Lower leg skin (tissue), 3 donors: Measurements from ENCODE around the gene ZFYVE28.

Experiments used
- POLR2A ChIP-seq, 2 donors: fragments of 450-650 bp; IDR thresholded peaks; one replicate each; pipeline ENCODE4 v1.6.1; 2016 to 2017; ENCODE audit warnings: antibody characterized with exemption in 2 of 2, mild to moderate bottlenecking in 1 of 2, moderate library complexity in 1 of 2
- TF ChIP-seq, protein P1 (sequence below), 3 donors: fragments of 450-650 bp; IDR thresholded peaks; one replicate each; pipeline ENCODE4 v1.5.1; 2016; ENCODE audit warnings: antibody characterized with exemption in 3 of 3, mild to moderate bottlenecking in 3 of 3, moderate library complexity in 2 of 3

- no peak for TF ChIP-seq POLR2A (IDR thresholded peaks at IDR 0.05)
- TF ChIP-seq, protein P1, sequence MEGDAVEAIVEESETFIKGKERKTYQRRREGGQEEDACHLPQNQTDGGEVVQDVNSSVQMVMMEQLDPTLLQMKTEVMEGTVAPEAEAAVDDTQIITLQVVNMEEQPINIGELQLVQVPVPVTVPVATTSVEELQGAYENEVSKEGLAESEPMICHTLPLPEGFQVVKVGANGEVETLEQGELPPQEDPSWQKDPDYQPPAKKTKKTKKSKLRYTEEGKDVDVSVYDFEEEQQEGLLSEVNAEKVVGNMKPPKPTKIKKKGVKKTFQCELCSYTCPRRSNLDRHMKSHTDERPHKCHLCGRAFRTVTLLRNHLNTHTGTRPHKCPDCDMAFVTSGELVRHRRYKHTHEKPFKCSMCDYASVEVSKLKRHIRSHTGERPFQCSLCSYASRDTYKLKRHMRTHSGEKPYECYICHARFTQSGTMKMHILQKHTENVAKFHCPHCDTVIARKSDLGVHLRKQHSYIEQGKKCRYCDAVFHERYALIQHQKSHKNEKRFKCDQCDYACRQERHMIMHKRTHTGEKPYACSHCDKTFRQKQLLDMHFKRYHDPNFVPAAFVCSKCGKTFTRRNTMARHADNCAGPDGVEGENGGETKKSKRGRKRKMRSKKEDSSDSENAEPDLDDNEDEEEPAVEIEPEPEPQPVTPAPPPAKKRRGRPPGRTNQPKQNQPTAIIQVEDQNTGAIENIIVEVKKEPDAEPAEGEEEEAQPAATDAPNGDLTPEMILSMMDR (IDR thresholded peaks at IDR 0.05): no peak
Observed at GRCh38 chr4:2412534-2412884, 5.9 kb downstream of the ZFYVE28 start.
